DND-41 (cell line): ENCODE results near the gene MS4A6E.
A peak's percentile ranks its signal among the peaks of the same experiment; 100 is the strongest.

Experiments used
- ATAC-seq: fragments of 200-7000 bp; cut with Tn5 transposase; 3 replicates; pipeline ENCODE4 v1.9.1; 2021; ENCODE audit warnings: low read depth; ENCODE audit not compliant: insufficient read depth
- DNase-seq: peaks from one replicate; pipeline ENCODE4 v3.0.0-alpha.2; 2020
- H2AFZ ChIP-seq: 2 replicates; pipeline ENCODE4 v1.6.0; 2012; ENCODE audit warnings: low read depth, low read length
- H3K27ac ChIP-seq: 2 replicates; pipeline ENCODE4 v1.5.1; 2012; ENCODE audit warnings: low read length, inconsistent platforms
- H3K27me3 ChIP-seq: fragments of 200-600 bp; sonication (generic); 2 replicates; pipeline ENCODE4 v1.6.0; 2012; ENCODE audit warnings: low read length, mild to moderate bottlenecking, inconsistent platforms; ENCODE audit not compliant: insufficient read depth, poor library complexity
- H3K36me3 ChIP-seq: 2 replicates; pipeline ENCODE4 v1.5.1; 2012; ENCODE audit warnings: low read length, inconsistent platforms; ENCODE audit not compliant: insufficient read depth
- H3K4me1 ChIP-seq: 2 replicates; pipeline ENCODE4 v1.5.1; 2012; ENCODE audit warnings: mild to moderate bottlenecking, low read length; ENCODE audit not compliant: insufficient read depth
- H3K4me2 ChIP-seq: 2 replicates; pipeline ENCODE4 v1.6.0; 2012; ENCODE audit warnings: mild to moderate bottlenecking, moderate library complexity, low read length, inconsistent platforms; ENCODE audit not compliant: insufficient read depth
- H3K4me3 ChIP-seq, 2 experiments: fragments of 200-600 bp in 1 of 2; shearing (Covaris generic) in 1 of 2; 2 replicates each; pipeline ENCODE4 v1.5.1; 2012 to 2016; ENCODE audit warnings: inconsistent platforms in 2 of 2, low read length in 2 of 2, mild to moderate bottlenecking in 2 of 2, low read depth in 1 of 2, moderate library complexity in 1 of 2
- H3K79me2 ChIP-seq: 2 replicates; pipeline ENCODE4 v1.6.0; 2012; ENCODE audit warnings: low read length, inconsistent platforms; ENCODE audit not compliant: insufficient read depth
- H3K9ac ChIP-seq: 2 replicates; pipeline ENCODE4 v1.6.0; 2012; ENCODE audit warnings: low read depth, mild to moderate bottlenecking, inconsistent platforms, low read length, moderate library complexity
- H3K9me3 ChIP-seq: 2 replicates; pipeline ENCODE4 v1.5.1; 2012; ENCODE audit warnings: low read length, moderate library complexity, mild to moderate bottlenecking, inconsistent platforms; ENCODE audit not compliant: insufficient read depth, severe bottlenecking
- H4K20me1 ChIP-seq: 2 replicates; pipeline ENCODE4 v1.6.0; 2012; ENCODE audit warnings: low read length; ENCODE audit not compliant: insufficient read depth
- CTCF ChIP-seq: IDR thresholded peaks from 2 replicates; pipeline ENCODE4 v1.5.1; 2012; ENCODE audit warnings: borderline replicate concordance, low read length, moderate library complexity, mild to moderate bottlenecking; ENCODE audit not compliant: poor library complexity, severe bottlenecking; ENCODE audit errors: extremely low read depth
- EZH2 ChIP-seq: IDR thresholded peaks from 3 replicates; pipeline ENCODE4 v1.6.1; 2012; ENCODE audit warnings: borderline replicate concordance, low read depth, mild to moderate bottlenecking, moderate library complexity, low read length, inconsistent platforms; ENCODE audit not compliant: severe bottlenecking

The MS4A6E gene

GRCh38 chr11:60332846-60333245 is 5.8 kb downstream of the MS4A6E start:
- H3K36me3 ChIP-seq = no peaks in the 10 kb centered on the region
- H3K27me3 ChIP-seq = no peaks in the 10 kb centered on the region
- H3K9ac ChIP-seq = no peak overlapping the region
- DNase-seq (no peak), ATAC-seq (no peak)
- no peak overlapping the region for H3K4me3 ChIP-seq
- no peak overlapping the region for H3K4me2 ChIP-seq
- H3K4me1 ChIP-seq = no peaks in the 10 kb centered on the region
- H3K9me3 ChIP-seq = no peaks in the 10 kb centered on the region
- H3K79me2 ChIP-seq = no peaks in the 10 kb centered on the region
- TF ChIP-seq CTCF (no peak), EZH2 (no peak)
- no peak overlapping the region for H2AFZ ChIP-seq
- H3K27ac ChIP-seq = no peak overlapping the region
- H4K20me1 ChIP-seq = no peaks in the 10 kb centered on the region

GRCh38 chr11:60334005-60334620 is 7.1 kb downstream of the MS4A6E start:
- Histone ChIP-seq H2AFZ (no peak overlapping the region), H3K79me2 (no peaks in the 10 kb centered on the region), H3K4me3 (no peak overlapping the region), H3K9me3 (no peaks in the 10 kb centered on the region), H3K27ac (no peak overlapping the region), H3K4me1 (no peaks in the 10 kb centered on the region), H4K20me1 (no peaks in the 10 kb centered on the region), H3K4me2 (no peak overlapping the region), H3K9ac (no peak overlapping the region), H3K36me3 (no peaks in the 10 kb centered on the region), H3K27me3 (no peaks in the 10 kb centered on the region)
- DNase-seq = peak; percentile 76
- peak; percentile 84 for ATAC-seq
- peak; percentile 79 for TF ChIP-seq CTCF
- TF ChIP-seq EZH2 = no peak

- Histone ChIP-seq H3K27ac (no peak overlapping the region), H3K27me3 (no peaks in the 10 kb centered on the region), H3K9me3 (no peaks in the 10 kb centered on the region), H3K79me2 (no peaks in the 10 kb centered on the region), H3K4me2 (no peak overlapping the region), H4K20me1 (no peaks in the 10 kb centered on the region), H3K36me3 (no peaks in the 10 kb centered on the region), H3K9ac (no peak overlapping the region), H3K4me1 (no peaks in the 10 kb centered on the region), H3K4me3 (no peak overlapping the region), H2AFZ (no peak overlapping the region)
- TF ChIP-seq EZH2 = no peak
- no peak for TF ChIP-seq CTCF
- DNase-seq = no peak
- ATAC-seq = no peak
These were observed 9.8 kb downstream of the MS4A6E start for GRCh38 chr11:60336767-60337391.
